NCI-H226 (cell line): ENCODE measurements around the gene ALDH5A1.
A peak's percentile ranks its signal among the peaks of the same experiment; 100 is the strongest.

ENCODE experiments used
- DNase-seq: peaks from one replicate; pipeline ENCODE4 v3.0.0-alpha.2; 2015

ALDH5A1 gene

GRCh38 chr6:24494821-24495795, at the start of gene ALDH5A1:
ALDH5A1 (plus strand) TSS chr6:24494969; CDS start chr6:24494997, 28 bp downstream.
- DNase-seq: peak; percentile 48

GRCh38 chr6:24445704-24446103, 49.1 kb upstream of the ALDH5A1 start:
- DNase-seq: no peak

- DNase-seq: no peak
These were observed 48.1 kb upstream of the ALDH5A1 start for GRCh38 chr6:24446670-24447069.

DNA sequence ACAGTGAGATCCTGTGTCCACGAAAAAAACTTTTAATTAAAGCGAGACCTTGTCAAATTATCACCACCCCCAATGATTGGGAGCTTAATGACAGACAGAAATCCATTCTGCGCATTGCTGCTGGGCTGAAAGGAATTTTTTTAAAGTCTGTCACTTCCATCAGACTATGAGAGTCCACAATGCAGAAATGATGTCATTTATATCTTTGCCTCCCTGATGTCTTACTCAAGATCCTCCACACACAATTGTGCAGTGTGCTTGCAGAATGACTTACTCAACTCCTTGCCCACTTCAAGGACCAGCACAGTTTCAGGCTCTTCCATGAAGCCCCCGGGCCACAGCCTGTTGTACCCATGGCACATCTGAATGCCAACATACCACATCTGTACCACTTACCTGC, 46.4 kb upstream of the ALDH5A1 start:
- DNase-seq: no peak

DNA sequence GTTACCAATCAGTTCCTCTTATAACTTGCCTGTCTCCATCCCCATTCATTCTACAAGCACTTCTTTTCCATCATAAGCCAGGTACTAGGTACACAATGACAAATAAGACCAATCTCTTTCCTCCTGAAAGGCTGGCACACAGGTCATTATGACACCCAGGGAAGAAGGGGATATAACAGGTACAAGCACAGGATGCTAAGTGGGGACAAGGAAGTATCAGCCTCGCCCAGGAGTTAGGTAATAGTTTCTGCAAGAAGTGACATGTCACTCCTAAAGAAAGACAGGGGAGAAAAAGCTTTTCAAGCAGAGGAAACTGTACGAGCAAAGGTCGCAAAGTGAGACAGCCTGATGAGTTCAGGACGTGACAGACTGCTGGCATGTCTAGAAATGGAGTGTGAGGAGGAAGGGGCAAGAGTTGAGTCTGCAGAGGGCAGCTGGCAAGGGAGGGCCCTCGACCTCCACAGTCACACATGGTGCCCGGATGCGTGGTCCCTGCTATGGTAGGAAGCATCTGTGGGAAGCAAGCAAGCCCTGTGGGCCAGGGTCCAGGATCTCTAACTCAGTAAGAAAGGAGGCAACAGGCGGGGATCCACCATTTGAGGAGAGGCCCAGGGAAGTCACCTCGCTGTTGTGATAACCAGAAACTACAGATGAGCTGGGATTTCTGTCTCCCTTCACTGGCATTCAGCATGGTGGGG, 45.8 kb upstream of the ALDH5A1 start:
- DNase-seq: no peak

GRCh38 chr6:24451581-24452388, 43.0 kb upstream of the ALDH5A1 start:
- no peak for DNase-seq

DNA sequence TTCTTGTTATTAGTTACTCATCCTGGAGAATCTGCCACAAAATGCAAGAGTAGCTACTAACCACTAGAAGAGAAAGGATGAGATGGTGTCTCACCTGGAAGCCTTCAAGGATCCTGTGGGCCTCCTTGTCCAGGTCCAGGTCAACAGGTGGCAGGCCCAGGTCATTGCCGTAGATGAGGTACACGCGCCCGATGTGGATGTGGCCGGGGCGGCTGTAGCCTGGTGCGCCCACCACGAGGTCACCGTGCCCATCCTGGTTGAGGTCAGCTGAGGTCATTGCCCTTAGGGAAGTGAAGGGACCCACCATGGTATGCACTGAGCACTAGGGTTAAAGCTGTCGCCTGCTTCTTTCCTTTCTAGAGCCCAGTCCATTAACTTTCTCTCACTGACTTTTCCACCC, 40.8 kb upstream of the ALDH5A1 start:
- DNase-seq: no peak

- DNase-seq: no peak
These were observed 40.3 kb upstream of the ALDH5A1 start for GRCh38 chr6:24454452-24454851.

- DNase-seq: no peak
These were observed 39.7 kb upstream of the ALDH5A1 start for GRCh38 chr6:24455061-24455460.

GRCh38 chr6:24458134-24458533, 36.6 kb upstream of the ALDH5A1 start:
- DNase-seq: peak; percentile 55

- DNase-seq: peak; percentile 24
These were observed 35.8 kb upstream of the ALDH5A1 start for GRCh38 chr6:24458941-24459340.

- no peak for DNase-seq
These were observed 33.8 kb upstream of the ALDH5A1 start for GRCh38 chr6:24460966-24461365.

DNA sequence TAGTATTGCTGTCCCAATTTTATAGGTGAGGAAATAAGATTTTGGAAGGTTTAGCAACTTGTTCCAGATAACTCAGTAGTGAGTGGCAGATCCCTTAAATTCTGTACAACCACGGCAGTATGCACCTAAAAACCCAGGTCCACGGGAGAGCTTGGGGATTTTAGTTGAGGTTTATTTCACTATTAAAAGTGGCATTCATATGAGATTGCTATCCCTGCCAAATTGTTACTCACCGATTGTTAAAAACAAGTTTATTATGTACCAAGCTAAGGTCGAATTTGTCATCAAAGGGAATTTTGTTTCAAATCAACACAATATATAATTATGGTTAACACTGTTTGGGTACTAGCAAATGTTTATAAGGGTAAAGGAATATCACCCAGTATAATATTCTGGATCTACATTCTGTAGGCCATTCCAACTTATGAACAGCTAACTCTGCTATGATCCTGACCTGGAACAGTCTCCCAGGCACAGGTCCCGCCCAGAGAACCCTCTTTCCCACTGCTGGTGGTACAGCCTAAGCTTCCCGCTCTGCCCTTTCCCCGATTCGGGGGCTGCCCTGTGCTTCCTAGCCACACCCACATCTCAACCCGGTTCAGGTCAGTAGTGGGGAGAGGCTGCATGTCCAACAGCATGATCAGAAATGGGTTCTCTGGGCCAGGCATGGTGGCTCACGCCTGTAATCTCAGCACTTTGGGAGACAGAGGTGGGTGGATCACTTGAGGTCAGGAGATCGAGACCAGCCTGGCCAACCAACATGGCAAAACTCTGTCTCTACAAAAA, 30.3 kb upstream of the ALDH5A1 start:
- DNase-seq: no peak

DNA sequence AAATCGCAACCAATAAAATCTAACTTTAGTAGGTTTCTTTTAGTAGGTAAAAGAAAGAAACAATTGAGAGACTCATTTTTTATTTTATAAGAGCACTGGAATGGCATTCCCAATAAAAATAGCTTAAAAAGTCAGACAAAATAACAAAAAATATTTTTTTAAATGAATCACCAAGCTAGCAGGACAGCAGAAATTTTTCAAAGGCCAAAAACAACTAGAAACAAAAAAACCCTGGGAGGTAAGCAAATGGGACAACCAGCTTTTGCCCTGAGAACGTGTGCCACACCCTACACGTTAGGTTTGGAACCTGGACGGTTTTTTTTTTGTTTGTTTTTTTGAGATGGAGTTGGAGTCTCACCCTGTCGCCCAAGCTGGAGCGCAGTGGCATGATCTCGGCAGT, 25.0 kb upstream of the ALDH5A1 start:
- DNase-seq: no peak

DNA sequence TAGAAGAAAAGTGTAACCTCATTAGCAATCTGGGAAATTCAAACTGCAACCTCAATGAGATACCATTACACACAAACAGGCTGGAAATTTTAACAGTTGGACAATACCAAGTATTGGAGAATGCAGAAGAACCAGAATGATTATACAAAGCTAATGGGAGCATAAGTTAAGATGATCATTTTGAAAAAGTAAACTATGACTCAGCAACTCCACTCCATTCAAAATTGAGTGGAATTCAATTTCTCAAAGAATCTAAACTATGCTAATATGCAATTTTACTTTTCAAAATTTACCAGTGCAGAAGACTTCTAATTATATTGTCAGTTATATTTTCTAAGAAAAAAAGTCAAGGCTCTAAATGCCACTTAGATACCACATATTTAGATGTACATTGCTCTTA, 22.6 kb upstream of the ALDH5A1 start:
- no peak for DNase-seq

DNA sequence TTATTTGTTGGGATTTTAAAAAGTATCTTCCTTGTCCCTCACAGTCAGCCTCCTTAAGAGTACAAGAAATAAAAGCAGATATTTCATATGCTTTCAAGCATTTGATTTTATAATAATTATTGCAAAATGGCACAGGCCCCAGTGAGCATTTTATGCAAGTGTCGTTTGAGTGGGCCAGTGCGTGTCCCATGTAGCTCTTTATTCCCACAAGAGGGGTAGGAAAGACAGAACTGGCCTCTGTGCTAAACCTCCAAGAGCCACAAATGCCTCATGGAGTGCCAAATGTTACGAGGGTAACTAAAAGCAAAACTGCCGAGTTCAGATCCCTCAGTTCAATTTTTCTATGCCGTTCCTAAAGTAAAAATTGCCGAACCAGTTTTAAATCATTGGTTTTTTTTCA, 18.1 kb upstream of the ALDH5A1 start:
- DNase-seq: no peak

- DNase-seq: no peak
These were observed 17.7 kb upstream of the ALDH5A1 start for GRCh38 chr6:24477070-24477469.

GRCh38 chr6:24478903-24479302, 15.9 kb upstream of the ALDH5A1 start:
- peak; percentile 6 for DNase-seq

DNA sequence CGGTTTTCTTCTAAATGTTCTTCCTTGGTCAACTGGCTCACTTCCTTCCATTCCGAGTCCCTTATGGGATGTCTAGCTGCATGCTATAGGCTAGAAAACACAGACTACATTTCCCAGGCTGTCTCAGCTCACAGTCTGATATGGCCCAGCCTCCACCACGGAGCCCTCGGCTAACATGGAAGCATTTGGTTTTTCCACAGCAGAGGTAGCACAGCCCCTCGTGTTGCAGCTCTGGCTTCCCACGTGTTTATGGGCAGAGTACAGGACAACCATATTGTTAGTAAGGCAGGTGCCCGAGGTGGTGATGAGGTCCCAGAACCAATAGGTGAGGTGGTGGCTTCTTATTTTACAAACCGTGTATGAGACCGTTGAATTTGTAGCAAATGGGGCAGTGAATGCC, 14.1 kb upstream of the ALDH5A1 start:
- no peak for DNase-seq

- DNase-seq: no peak
These were observed 13.3 kb upstream of the ALDH5A1 start for GRCh38 chr6:24481449-24481848.

GRCh38 chr6:24484657-24485323, 10.0 kb upstream of the ALDH5A1 start:
- peak; percentile 45 for DNase-seq

DNA sequence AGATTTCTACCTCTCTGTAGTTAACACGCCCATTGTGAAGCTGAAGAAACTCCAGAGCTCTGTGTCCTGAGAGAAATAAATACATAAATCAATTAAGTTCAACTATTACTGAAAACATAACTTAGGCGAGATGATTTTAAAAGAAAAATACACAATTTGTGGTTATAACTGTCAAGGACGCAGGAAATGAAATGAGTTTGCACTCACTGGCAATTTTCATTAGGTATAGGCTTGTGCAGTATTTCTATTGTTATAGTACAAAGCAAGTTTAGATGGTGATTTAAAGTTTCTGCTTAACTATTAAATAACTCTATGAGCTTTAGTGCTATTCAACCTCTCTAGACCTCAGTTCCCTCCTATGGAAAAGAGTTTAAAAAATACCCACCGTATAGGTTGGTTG, 8.7 kb upstream of the ALDH5A1 start:
- DNase-seq: no peak
